IMR-90 (cell line): Measurements from ENCODE around the gene CBX5. TPM values are rescaled to one million over a fixed set of nuclear protein-coding genes. Genes with fewer than 3 reads are reported as not detected.

Source experiments
- ATAC-seq: fragments of 200-7000 bp; cut with Tn5 transposase; 2 replicates; pipeline ENCODE4 v1.9.1; 2020; ENCODE audit warnings: low read depth, mild to moderate bottlenecking, moderate library complexity
- BruUV-seq: library from RNA; stranded (reverse); fragments of 400-500 nt; replicated peaks from 2 replicates; lab custom pipeline; 2021; lab: Mats Ljungman, UMichigan
- CTCF ChIA-PET: fragments of 300-600 bp; formaldehyde crosslinking; extraction: SDS; loops from one replicate; lab custom pipeline; 2021; ENCODE audit warnings: antibody characterized with exemption; lab: Yijun Ruan, JAX
- POLR2A ChIA-PET: fragments of 300-600 bp; sonication (Branson Sonifier 250); formaldehyde crosslinking; loops from one replicate; lab custom pipeline; 2022; ENCODE audit warnings: antibody characterized with exemption; ENCODE audit not compliant: unreplicated experiment; lab: Charles Lee
- DNase-seq: peaks from one replicate; pipeline ENCODE4 v3.0.0; 2013
- H2AFZ ChIP-seq: replicated peaks from 2 replicates; pipeline ENCODE3; 2013; ENCODE audit warnings: low read length, mild to moderate bottlenecking; ENCODE audit not compliant: poor library complexity
- H2AK5ac ChIP-seq: 2 replicates; pipeline ENCODE4 v1.6.1; 2013; ENCODE audit warnings: low read depth, low read length, inconsistent platforms
- H2AK9ac ChIP-seq: replicated peaks from 2 replicates; pipeline ENCODE3; 2013; ENCODE audit warnings: mild to moderate bottlenecking, low read depth, low read length, moderate library complexity; ENCODE audit not compliant: poor library complexity
- H2BK120ac ChIP-seq: 2 replicates; pipeline ENCODE4 v1.6.1; 2013; ENCODE audit warnings: low read depth, low read length, inconsistent platforms
- H2BK15ac ChIP-seq: 3 replicates; pipeline ENCODE4 v1.6.1; 2013; ENCODE audit warnings: low read depth, low read length, inconsistent platforms
- H2BK20ac ChIP-seq: 2 replicates; pipeline ENCODE4 v1.6.1; 2013; ENCODE audit warnings: low read depth, mild to moderate bottlenecking, inconsistent platforms, low read length, moderate library complexity
- H2BK5ac ChIP-seq: 2 replicates; pipeline ENCODE4 v1.6.1; 2013; ENCODE audit warnings: mild to moderate bottlenecking, low read depth, low read length, inconsistent platforms; ENCODE audit not compliant: poor library complexity, severe bottlenecking
- H3K14ac ChIP-seq: replicated peaks from 2 replicates; pipeline ENCODE4 v1.6.1; 2013; ENCODE audit warnings: low read depth, low read length, inconsistent platforms
- H3K18ac ChIP-seq: 2 replicates; pipeline ENCODE4 v1.6.1; 2013; ENCODE audit warnings: low read depth, low read length, control low read depth
- H3K23ac ChIP-seq: 2 replicates; pipeline ENCODE4 v1.6.1; 2013; ENCODE audit warnings: low read depth, low read length, inconsistent platforms
- H3K27ac ChIP-seq: 2 replicates; pipeline ENCODE4 v1.5.1; 2013; ENCODE audit warnings: mild to moderate bottlenecking, control low read depth, low read length; ENCODE audit not compliant: insufficient read depth
- H3K27me3 ChIP-seq: 2 replicates; pipeline ENCODE4 v1.6.1; 2013; ENCODE audit warnings: low read length; ENCODE audit not compliant: control insufficient read depth, insufficient read depth
- H3K36me3 ChIP-seq: 2 replicates; pipeline ENCODE4 v1.6.1; 2013; ENCODE audit warnings: low read length, mixed read lengths; ENCODE audit not compliant: control insufficient read depth, insufficient read depth
- H3K4ac ChIP-seq: 2 replicates; pipeline ENCODE4 v1.6.1; 2013; ENCODE audit warnings: low read depth, low read length, inconsistent platforms
- H3K4me1 ChIP-seq: 2 replicates; pipeline ENCODE4 v1.6.1; 2013; ENCODE audit warnings: low read length, mixed read lengths; ENCODE audit not compliant: control insufficient read depth, insufficient read depth
- H3K4me2 ChIP-seq: 2 replicates; pipeline ENCODE4 v1.6.1; 2013; ENCODE audit warnings: low read depth, mild to moderate bottlenecking, control low read depth, low read length, moderate library complexity
- H3K4me3 ChIP-seq: 2 replicates; pipeline ENCODE4 v1.5.1; 2013; ENCODE audit warnings: low read depth, mild to moderate bottlenecking, control low read depth, low read length, moderate library complexity; ENCODE audit not compliant: insufficient read depth
- H3K56ac ChIP-seq: 2 replicates; pipeline ENCODE4 v1.6.1; 2013; ENCODE audit warnings: low read length, inconsistent platforms; ENCODE audit not compliant: insufficient read depth; ENCODE audit errors: extremely low read depth
- H3K79me1 ChIP-seq, 2 experiments: 2 replicates each; pipeline ENCODE4 v1.6.1; 2013; ENCODE audit warnings: low read length in 2 of 2, inconsistent platforms in 1 of 2, low read depth in 1 of 2
- H3K9ac ChIP-seq: 2 replicates; pipeline ENCODE4 v1.6.1; 2013; ENCODE audit warnings: low read depth, low read length, control low read depth
- H3K9me1 ChIP-seq: 2 replicates; pipeline ENCODE4 v1.6.1; 2013; ENCODE audit warnings: low read length, inconsistent platforms; ENCODE audit not compliant: insufficient read depth
- H3K9me3 ChIP-seq: 2 replicates; pipeline ENCODE4 v1.6.1; 2013; ENCODE audit warnings: low read length; ENCODE audit not compliant: control insufficient read depth, insufficient read depth
- H4K20me1 ChIP-seq: 2 replicates; pipeline ENCODE4 v1.6.1; 2013; ENCODE audit warnings: low read length, inconsistent platforms; ENCODE audit not compliant: insufficient read depth
- H4K5ac ChIP-seq: 2 replicates; pipeline ENCODE4 v1.6.1; 2013; ENCODE audit warnings: mild to moderate bottlenecking, low read depth, low read length, control low read depth
- H4K8ac ChIP-seq, 2 experiments: 2 replicates each; pipeline ENCODE4 v1.6.1; 2013; ENCODE audit warnings: low read depth in 2 of 2, low read length in 2 of 2, control low read depth in 1 of 2, inconsistent platforms in 1 of 2
- H4K91ac ChIP-seq: 2 replicates; pipeline ENCODE4 v1.6.1; 2013; ENCODE audit warnings: low read depth, low read length, inconsistent platforms; ENCODE audit not compliant: insufficient read depth
- MAZ ChIP-seq: IDR thresholded peaks from 2 replicates; pipeline ENCODE4 v1.6.1; 2012; ENCODE audit warnings: low read depth, mild to moderate bottlenecking, low read length, improper control_type of control experiment, moderate library complexity, borderline replicate concordance
- POLR2A ChIP-seq: IDR thresholded peaks from 2 replicates; pipeline ENCODE4 v1.6.1; 2012; ENCODE audit warnings: mild to moderate bottlenecking, low read depth, low read length
- RCOR1 ChIP-seq: IDR thresholded peaks from 2 replicates; pipeline ENCODE4 v1.6.1; 2012; ENCODE audit warnings: mild to moderate bottlenecking, low read length, improper control_type of control experiment; ENCODE audit not compliant: insufficient replicate concordance
- RFX5 ChIP-seq: IDR thresholded peaks from 2 replicates; pipeline ENCODE4 v1.8.0; 2012; ENCODE audit warnings: low read depth, mild to moderate bottlenecking, low read length, moderate library complexity
- WGBS, 2 experiments: methylation state at CpG; one replicate each; pipeline versions ENCODE4 v1.1.5 to v1.1.7; 2013; ENCODE audit warnings: missing lambda C conversion rate in 2 of 2; ENCODE audit not compliant: insufficient read length in 1 of 2; ENCODE audit errors: extremely low coverage in 2 of 2; 5-methylcytosine and 5-hydroxymethylcytosine counted together
- dilution Hi-C: fragments of 300-500 bp; cut with HindIII; formaldehyde crosslinking; loops from one replicate; pipeline ENCODE4 v1.14.3; 2018; ENCODE audit warnings: low sequenced_read_pairs; ENCODE audit not compliant: unreplicated experiment
- in situ Hi-C: fragments of 300-500 bp; cut with MboI; formaldehyde crosslinking; loops from 3 replicates; pipeline ENCODE4 v1.14.3; 2019; ENCODE audit warnings: low sequenced_read_pairs, inconsistent platforms, mixed read lengths
- intact Hi-C: fragments of 100-400 bp; cut with micrococcal nuclease; formaldehyde crosslinking; loops from 2 replicates; pipeline ENCODE4 v1.10.0; 2022
- polyA plus RNA-seq, 3 experiments: library from polyadenylated mRNA; depleted of rRNA; stranded (reverse); fragments of >200 nt; gene quantifications; 2 replicates each; pipeline ENCODE4 v1.2.3, GENCODE V29; 2012; ENCODE audit warnings: low replicate concordance in 1 of 3
- total RNA-seq: library from RNA; depleted of rRNA; stranded (reverse); fragments of >200 nt; gene quantifications from 2 replicates; pipeline ENCODE4 v1.2.3, GENCODE V29; 2012

CBX5 gene
- total and polyA plus RNA-seq, 2 of the 4 experiments (the other 2 are of a cell fraction), result 18.0 to 40.9 TPM

DNA sequence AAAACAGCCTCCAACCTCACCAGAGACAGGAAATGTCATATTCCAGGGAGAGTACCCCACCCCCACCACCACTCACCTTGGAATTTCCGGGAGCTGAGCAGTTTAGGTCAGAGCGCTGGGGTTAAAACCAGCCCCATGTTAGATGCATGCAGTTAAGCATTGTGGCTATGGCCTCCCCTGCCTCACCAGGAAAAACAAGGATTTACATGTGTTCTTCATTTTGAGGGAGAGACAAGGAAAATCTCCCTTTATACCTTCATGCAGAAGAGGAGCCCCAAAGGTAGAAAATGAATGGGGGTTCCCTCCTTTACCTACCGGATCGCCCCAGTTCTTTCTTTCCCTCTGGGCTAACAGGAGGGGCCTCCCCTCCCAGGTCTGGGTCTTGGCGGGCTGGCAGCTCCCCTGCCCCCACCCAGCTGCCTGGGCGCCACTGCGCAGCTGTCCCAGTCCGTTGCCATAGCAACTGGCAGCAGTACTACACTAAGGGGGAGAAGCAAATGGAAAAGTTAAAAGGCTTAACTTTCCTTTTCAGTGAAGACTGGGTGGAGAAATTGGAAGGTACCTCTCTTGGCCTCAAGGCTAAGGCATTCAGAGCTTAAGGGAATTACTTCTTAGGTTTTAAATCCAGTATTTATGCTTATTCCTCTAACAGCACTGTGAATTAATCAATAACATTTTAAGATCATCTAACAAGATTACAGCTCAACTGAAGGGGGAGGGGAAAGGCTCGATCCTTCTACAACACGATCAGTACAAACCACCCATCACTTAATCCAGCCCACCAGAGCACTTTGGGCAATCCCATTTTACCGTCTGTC lies 20.5 kb downstream of the CBX5 start:
- peaks cover 19% of the 10 kb centered on the region for H3K4me1 ChIP-seq
- peak overlapping the region; percentile 62 for H3K18ac ChIP-seq
- H3K4ac ChIP-seq, result peak overlapping the region; percentile 97
- H2BK5ac ChIP-seq, result peak overlapping the region; percentile 87
- POLR2A ChIA-PET, result interaction anchor here (0.6 to 1.2 kb wide), 2 partner anchors 21 to 537 kb away, joined by 6 read pairs; partner anchors contain the start of gene HNRNPA1
- no peaks in the 10 kb centered on the region for H4K20me1 ChIP-seq
- no peaks in the 10 kb centered on the region for H3K27me3 ChIP-seq
- intact Hi-C loops (loop anchor here (2.0 kb wide), 1 partner anchor 19 kb away; no protein-coding TSS in a partner anchor), dilution Hi-C loops (no loop called here), in situ Hi-C loops (no loop called here)
- peak overlapping the region; percentile 96 for H2BK20ac ChIP-seq
- H2AK5ac ChIP-seq, result peak overlapping the region; percentile 87
- CTCF ChIA-PET, result interaction anchor here (0.6 to 1.5 kb wide), 3 partner anchors 66 to 109 kb away, joined by 3 to 4 read pairs (median 3); partner anchors contain the start of gene COPZ1
- H3K4me3 ChIP-seq, result peak overlapping the region; percentile 6
- H2BK120ac ChIP-seq, result peak overlapping the region; percentile 93
- peak overlapping the region; percentile 19 for H2AFZ ChIP-seq
- DNase-seq, result peak; percentile 87
- WGBS, 2 experiments, result 0% methylated on average over 1 of the region's 11 CpGs; no CpG with 5 or more reads in 1 of the 2 experiments
- no peaks in the 10 kb centered on the region for H3K9me3 ChIP-seq
- H3K23ac ChIP-seq, result peak overlapping the region; percentile 98
- H3K36me3 ChIP-seq, result peaks cover 10% of the 10 kb centered on the region
- H3K56ac ChIP-seq, result peak overlapping the region; percentile 97
- H4K5ac ChIP-seq, result peak overlapping the region; percentile 82
- H4K91ac ChIP-seq, result peak overlapping the region; percentile 93
- peaks cover 6% of the 10 kb centered on the region for H3K9me1 ChIP-seq
- TF ChIP-seq RCOR1 (no peak), MAZ (peak; percentile 16; the same call in 1 of the 2 replicates), RFX5 (no peak), POLR2A (peak; percentile 52; the same call in 1 of the 2 replicates)
- H4K8ac ChIP-seq, result peak overlapping the region; percentile 73 to 96
- peak overlapping the region; percentile 93 for H3K27ac ChIP-seq
- peak overlapping the region; percentile 25 for H3K9ac ChIP-seq
- no TSS peak for BruUV-seq
- peak overlapping the region; percentile 92 for H2AK9ac ChIP-seq
- peak overlapping the region; percentile 95 for H3K14ac ChIP-seq
- peak overlapping the region; percentile 89 for H2BK15ac ChIP-seq
- ATAC-seq, result peak; percentile 87
- peak overlapping the region; percentile 80 for H3K4me2 ChIP-seq
- H3K79me1 ChIP-seq, result peaks cover 21 to 74% of the 10 kb centered on the region in 2 experiments
